Measurements from ENCODE around the gene AIG1.

- TF ChIP-seq EZH2 (IDR thresholded peaks at IDR 0.05) (no peak), POLR2AphosphoS5 (IDR thresholded peaks at IDR 0.05; ENCODE audit: borderline replicate concordance, low read depth, low read length) (no peak), FOXP2 (optimal IDR thresholded peaks at IDR 0.05; ENCODE audit: control extremely low read depth, extremely low read length, insufficient read depth) (no peak)
Observed at GRCh38 chr6:143150281-143150680, 89.6 kb downstream of the AIG1 start.

Data from SK-N-MC (cell line).